ENCODE data around the gene C2CD4D.

DNA sequence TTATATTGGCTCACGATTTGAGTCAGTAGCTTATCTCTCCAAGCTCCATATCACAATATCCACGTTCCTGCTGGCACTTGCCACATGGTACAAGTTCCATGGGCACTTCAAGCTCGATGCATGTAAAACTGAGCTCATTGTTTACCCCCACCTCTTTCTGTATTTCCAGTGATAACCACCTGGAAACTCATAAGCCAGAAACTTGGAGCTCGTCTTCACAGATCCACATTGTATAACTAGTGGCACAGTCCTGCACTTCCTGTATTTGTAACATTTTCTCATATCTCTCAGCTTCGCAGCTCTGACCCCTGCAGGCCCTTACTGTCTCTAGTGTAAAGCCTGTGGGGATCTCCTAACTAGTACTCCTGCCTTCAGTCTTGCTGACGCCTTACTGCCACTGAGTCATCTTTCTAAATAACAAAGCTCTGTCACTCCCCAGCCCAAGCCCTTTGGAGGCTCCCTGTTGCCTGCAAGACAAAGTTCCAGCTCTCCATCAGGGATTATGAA, 6.5 kb upstream of the C2CD4D start:
- TF ChIP-seq, protein P1, sequence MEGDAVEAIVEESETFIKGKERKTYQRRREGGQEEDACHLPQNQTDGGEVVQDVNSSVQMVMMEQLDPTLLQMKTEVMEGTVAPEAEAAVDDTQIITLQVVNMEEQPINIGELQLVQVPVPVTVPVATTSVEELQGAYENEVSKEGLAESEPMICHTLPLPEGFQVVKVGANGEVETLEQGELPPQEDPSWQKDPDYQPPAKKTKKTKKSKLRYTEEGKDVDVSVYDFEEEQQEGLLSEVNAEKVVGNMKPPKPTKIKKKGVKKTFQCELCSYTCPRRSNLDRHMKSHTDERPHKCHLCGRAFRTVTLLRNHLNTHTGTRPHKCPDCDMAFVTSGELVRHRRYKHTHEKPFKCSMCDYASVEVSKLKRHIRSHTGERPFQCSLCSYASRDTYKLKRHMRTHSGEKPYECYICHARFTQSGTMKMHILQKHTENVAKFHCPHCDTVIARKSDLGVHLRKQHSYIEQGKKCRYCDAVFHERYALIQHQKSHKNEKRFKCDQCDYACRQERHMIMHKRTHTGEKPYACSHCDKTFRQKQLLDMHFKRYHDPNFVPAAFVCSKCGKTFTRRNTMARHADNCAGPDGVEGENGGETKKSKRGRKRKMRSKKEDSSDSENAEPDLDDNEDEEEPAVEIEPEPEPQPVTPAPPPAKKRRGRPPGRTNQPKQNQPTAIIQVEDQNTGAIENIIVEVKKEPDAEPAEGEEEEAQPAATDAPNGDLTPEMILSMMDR (IDR thresholded peaks at IDR 0.05) = no peak
- TF ChIP-seq EZH2 (IDR thresholded peaks at IDR 0.05; ENCODE audit: borderline replicate concordance, insufficient read depth, low read depth, low read length, poor library complexity, severe bottlenecking) = no peak
